ES-I3 (cell line): Measurements from ENCODE around the gene BTBD16.

Experiments used
- H3K36me3 ChIP-seq: 2 replicates; pipeline ENCODE4 v1.6.1; 2013; ENCODE audit warnings: mild to moderate bottlenecking, low read length, control low read depth, moderate library complexity; ENCODE audit not compliant: insufficient read depth
- H3K4me1 ChIP-seq: 2 replicates; pipeline ENCODE4 v1.6.1; 2013; ENCODE audit warnings: mild to moderate bottlenecking, control low read depth, low read length; ENCODE audit not compliant: insufficient read depth
- H3K9ac ChIP-seq: 2 replicates; pipeline ENCODE4 v1.6.1; 2013; ENCODE audit warnings: low read depth, mild to moderate bottlenecking, low read length, moderate library complexity
- H3K9me3 ChIP-seq: 2 replicates; pipeline ENCODE4 v1.6.1; 2013; ENCODE audit warnings: mild to moderate bottlenecking, low read length, moderate library complexity; ENCODE audit not compliant: control insufficient read depth, insufficient read depth

Gene BTBD16

GRCh38 chr10:122321960-122322359, 50.9 kb downstream of the BTBD16 start:
- Histone ChIP-seq H3K9ac (no peak overlapping the region), H3K4me1 (no peaks in the 10 kb centered on the region), H3K36me3 (no peaks in the 10 kb centered on the region), H3K9me3 (no peaks in the 10 kb centered on the region; the same call in 1 of the 2 replicates)

- Histone ChIP-seq H3K36me3 (no peaks in the 10 kb centered on the region), H3K4me1 (no peaks in the 10 kb centered on the region), H3K9me3 (no peaks in the 10 kb centered on the region; the same call in 1 of the 2 replicates), H3K9ac (no peak overlapping the region)
Observed at GRCh38 chr10:122323189-122323588, 52.1 kb downstream of the BTBD16 start.

- H3K4me1 ChIP-seq = no peaks in the 10 kb centered on the region
Observed at GRCh38 chr10:122323941-122324675, 53.0 kb downstream of the BTBD16 start.

GRCh38 chr10:122325235-122325634, 54.1 kb downstream of the BTBD16 start:
- Histone ChIP-seq H3K9me3 (no peaks in the 10 kb centered on the region; the same call in 1 of the 2 replicates), H3K9ac (no peak overlapping the region), H3K4me1 (no peaks in the 10 kb centered on the region; the same call in 1 of the 2 replicates), H3K36me3 (no peaks in the 10 kb centered on the region)

More at GRCh38 chr10:122323941-122324675, 53.0 kb downstream of the BTBD16 start:
- no peaks in the 10 kb centered on the region for H3K36me3 ChIP-seq
- H3K9ac ChIP-seq = no peak overlapping the region
- H3K9me3 ChIP-seq = no peaks in the 10 kb centered on the region; the same call in 1 of the 2 replicates

- no peak overlapping the region for H3K9ac ChIP-seq
- no peaks in the 10 kb centered on the region; the same call in 1 of the 2 replicates for H3K9me3 ChIP-seq
- no peaks in the 10 kb centered on the region for H3K36me3 ChIP-seq
- H3K4me1 ChIP-seq = no peaks in the 10 kb centered on the region; the same call in 1 of the 2 replicates
Observed at GRCh38 chr10:122326385-122326784, 55.3 kb downstream of the BTBD16 start.

GRCh38 chr10:122326806-122327205, 55.7 kb downstream of the BTBD16 start:
- H3K9ac ChIP-seq = no peak overlapping the region
- H3K9me3 ChIP-seq = no peaks in the 10 kb centered on the region; the same call in 1 of the 2 replicates
- no peaks in the 10 kb centered on the region; the same call in 1 of the 2 replicates for H3K4me1 ChIP-seq
- H3K36me3 ChIP-seq = no peaks in the 10 kb centered on the region

GRCh38 chr10:122327237-122328206, 56.4 kb downstream of the BTBD16 start:
- H3K4me1 ChIP-seq = no peaks in the 10 kb centered on the region; the same call in 1 of the 2 replicates
- no peaks in the 10 kb centered on the region for H3K36me3 ChIP-seq
- H3K9ac ChIP-seq = no peak overlapping the region
- no peaks in the 10 kb centered on the region; the same call in 1 of the 2 replicates for H3K9me3 ChIP-seq

- Histone ChIP-seq H3K9me3 (no peaks in the 10 kb centered on the region; the same call in 1 of the 2 replicates), H3K4me1 (no peaks in the 10 kb centered on the region; the same call in 1 of the 2 replicates), H3K36me3 (no peaks in the 10 kb centered on the region), H3K9ac (no peak overlapping the region)
Observed at GRCh38 chr10:122328676-122329075, 57.6 kb downstream of the BTBD16 start.

- Histone ChIP-seq H3K4me1 (no peaks in the 10 kb centered on the region; the same call in 1 of the 2 replicates), H3K36me3 (no peaks in the 10 kb centered on the region), H3K9me3 (no peaks in the 10 kb centered on the region; the same call in 1 of the 2 replicates), H3K9ac (no peak overlapping the region)
Observed at GRCh38 chr10:122329416-122329815, 58.3 kb downstream of the BTBD16 start.

GRCh38 chr10:122331100-122331499, 60.0 kb downstream of the BTBD16 start:
- Histone ChIP-seq H3K4me1 (no peaks in the 10 kb centered on the region; the same call in 1 of the 2 replicates), H3K9me3 (no peaks in the 10 kb centered on the region; the same call in 1 of the 2 replicates), H3K36me3 (no peaks in the 10 kb centered on the region), H3K9ac (no peak overlapping the region)

- no peaks in the 10 kb centered on the region; the same call in 1 of the 2 replicates for H3K4me1 ChIP-seq
- no peaks in the 10 kb centered on the region for H3K9me3 ChIP-seq
- no peak overlapping the region for H3K9ac ChIP-seq
- H3K36me3 ChIP-seq = no peaks in the 10 kb centered on the region
Observed at GRCh38 chr10:122331615-122332446, 60.7 kb downstream of the BTBD16 start.

GRCh38 chr10:122333037-122333436, 61.9 kb downstream of the BTBD16 start:
- H3K4me1 ChIP-seq = no peaks in the 10 kb centered on the region; the same call in 1 of the 2 replicates
- no peaks in the 10 kb centered on the region for H3K36me3 ChIP-seq
- H3K9me3 ChIP-seq = no peaks in the 10 kb centered on the region
- no peak overlapping the region for H3K9ac ChIP-seq

- Histone ChIP-seq H3K9me3 (no peaks in the 10 kb centered on the region), H3K4me1 (no peaks in the 10 kb centered on the region), H3K9ac (no peak overlapping the region), H3K36me3 (no peaks in the 10 kb centered on the region)
Observed at GRCh38 chr10:122336332-122336731, 65.2 kb downstream of the BTBD16 start.
